ACC112 (cell line): ENCODE data around the gene ACTR1A.

Experiments
- H2AFZ ChIP-seq: fragments of 200-600 bp; sonication (generic); one replicate; pipeline ENCODE4 v1.6.0; 2017; ENCODE audit warnings: antibody characterized with exemption, low read length; ENCODE audit not compliant: unreplicated experiment
- H3K27ac ChIP-seq: fragments of 200-600 bp; sonication (generic); 2 replicates; pipeline ENCODE4 v1.5.1; 2014; ENCODE audit warnings: low read depth, mild to moderate bottlenecking, antibody characterized with exemption, low read length, moderate library complexity
- H3K27me3 ChIP-seq: fragments of 200-600 bp; sonication (generic); 2 replicates; pipeline ENCODE4 v1.6.1; 2014; ENCODE audit warnings: mild to moderate bottlenecking, antibody characterized with exemption, low read length, moderate library complexity, mixed read lengths; ENCODE audit not compliant: insufficient read depth
- H3K36me3 ChIP-seq: fragments of 200-600 bp; sonication (generic); 2 replicates; pipeline ENCODE4 v1.6.1; 2016; ENCODE audit warnings: mild to moderate bottlenecking, antibody characterized with exemption, low read length, moderate library complexity, mixed read lengths; ENCODE audit not compliant: insufficient read depth
- H3K4me1 ChIP-seq: fragments of 200-600 bp; sonication (generic); one replicate; pipeline ENCODE4 v1.6.1; 2016; ENCODE audit warnings: low read length, mixed read lengths; ENCODE audit not compliant: insufficient read depth, unreplicated experiment, control insufficient read depth
- H3K4me3 ChIP-seq: fragments of 200-600 bp; sonication (generic); 2 replicates; pipeline ENCODE4 v1.5.1; 2014; ENCODE audit warnings: mild to moderate bottlenecking, low read depth, low read length
- H3K79me2 ChIP-seq: fragments of 200-600 bp; sonication (generic); one replicate; pipeline ENCODE4 v1.6.0; 2016; ENCODE audit warnings: low read length; ENCODE audit not compliant: control insufficient read depth, unreplicated experiment, insufficient read depth

ACTR1A gene

DNA sequence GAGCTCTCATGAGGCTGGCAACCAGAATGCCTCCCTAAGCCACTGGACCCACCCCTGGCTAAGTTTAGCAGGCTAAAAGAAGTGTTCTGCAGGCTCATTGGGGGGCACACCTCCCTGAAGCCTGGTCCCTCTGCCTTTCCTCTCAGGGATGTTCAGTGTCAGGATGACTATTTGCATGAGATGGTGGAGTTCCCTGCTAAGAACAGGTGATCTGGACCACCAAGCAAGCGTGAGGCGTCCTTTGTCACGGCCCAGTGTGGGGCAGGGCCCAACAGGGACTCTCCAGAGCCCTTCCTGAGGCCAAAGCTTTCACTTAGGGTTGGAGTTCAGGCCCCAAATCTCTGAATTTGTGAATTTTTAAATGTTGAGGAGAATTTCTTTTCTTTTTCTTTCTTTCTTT, 13.2 kb upstream of the ACTR1A start:
- no peaks in the 10 kb centered on the region for H3K27me3 ChIP-seq
- H2AFZ ChIP-seq = no peak overlapping the region
- H3K27ac ChIP-seq = no peak overlapping the region
- H3K79me2 ChIP-seq = no peaks in the 10 kb centered on the region
- no peak overlapping the region for H3K4me3 ChIP-seq
- H3K4me1 ChIP-seq = no peaks in the 10 kb centered on the region
- peaks cover 6% of the 10 kb centered on the region; the same call in 1 of the 2 replicates for H3K36me3 ChIP-seq

GRCh38 chr10:102514487-102515311, 12.2 kb upstream of the ACTR1A start:
- no peaks in the 10 kb centered on the region for H3K79me2 ChIP-seq
- no peaks in the 10 kb centered on the region for H3K4me1 ChIP-seq
- no peak overlapping the region for H2AFZ ChIP-seq
- no peaks in the 10 kb centered on the region for H3K27me3 ChIP-seq
- no peak overlapping the region for H3K27ac ChIP-seq
- no peak overlapping the region for H3K4me3 ChIP-seq
- peaks cover 6% of the 10 kb centered on the region; the same call in 1 of the 2 replicates for H3K36me3 ChIP-seq

DNA sequence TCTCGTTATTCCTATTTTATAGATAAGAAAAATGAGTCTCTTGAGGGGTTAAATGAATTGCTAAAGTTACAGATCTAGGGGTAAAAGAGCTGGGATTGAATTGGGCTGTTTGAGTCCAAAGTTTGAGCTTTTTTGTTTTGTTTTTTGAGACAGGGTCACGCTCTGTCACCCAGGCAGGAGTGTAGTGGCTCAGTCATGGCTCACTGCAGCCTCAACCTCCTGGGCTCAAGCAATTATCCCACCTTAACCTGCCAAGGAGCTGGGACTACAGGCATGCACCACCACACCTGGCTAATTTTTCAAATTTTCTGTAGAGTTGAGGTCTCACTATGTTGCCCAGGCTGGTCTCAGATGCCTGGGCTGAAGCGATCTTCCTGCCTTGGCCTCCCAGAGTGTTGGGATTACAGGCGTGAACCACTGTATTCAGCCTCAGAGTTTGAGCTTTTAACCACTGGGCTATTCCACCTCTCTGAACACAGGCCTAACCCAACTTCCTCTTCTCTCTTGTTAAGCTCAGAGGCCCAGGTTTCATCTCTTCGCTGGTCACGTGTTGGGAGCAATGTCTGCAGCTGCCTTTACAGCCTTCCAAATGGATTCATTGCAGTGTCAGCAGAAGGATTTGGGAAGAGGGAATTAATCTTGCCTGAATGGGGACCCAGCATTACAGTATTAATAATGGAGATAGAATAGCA, 9.2 kb upstream of the ACTR1A start:
- H2AFZ ChIP-seq = no peak overlapping the region
- no peak overlapping the region for H3K27ac ChIP-seq
- peaks cover 6% of the 10 kb centered on the region; the same call in 1 of the 2 replicates for H3K36me3 ChIP-seq
- H3K79me2 ChIP-seq = no peaks in the 10 kb centered on the region
- H3K4me3 ChIP-seq = no peak overlapping the region
- H3K4me1 ChIP-seq = peaks cover 4% of the 10 kb centered on the region
- H3K27me3 ChIP-seq = no peaks in the 10 kb centered on the region

GRCh38 chr10:102509387-102509786, 6.9 kb upstream of the ACTR1A start:
- no peaks in the 10 kb centered on the region for H3K27me3 ChIP-seq
- H2AFZ ChIP-seq = no peak overlapping the region
- H3K79me2 ChIP-seq = peaks cover 9% of the 10 kb centered on the region
- no peak overlapping the region for H3K27ac ChIP-seq
- H3K4me1 ChIP-seq = peaks cover 11% of the 10 kb centered on the region
- H3K36me3 ChIP-seq = peaks cover 6% of the 10 kb centered on the region; the same call in 1 of the 2 replicates
- no peak overlapping the region for H3K4me3 ChIP-seq

- Histone ChIP-seq H3K4me3 (no peak overlapping the region), H3K79me2 (peaks cover 14% of the 10 kb centered on the region), H3K27ac (no peak overlapping the region), H3K4me1 (peaks cover 11% of the 10 kb centered on the region), H3K27me3 (no peaks in the 10 kb centered on the region), H2AFZ (no peak overlapping the region), H3K36me3 (peaks cover 5% of the 10 kb centered on the region; the same call in 1 of the 2 replicates)
Observed at GRCh38 chr10:102508506-102508905, 6.0 kb upstream of the ACTR1A start.

DNA sequence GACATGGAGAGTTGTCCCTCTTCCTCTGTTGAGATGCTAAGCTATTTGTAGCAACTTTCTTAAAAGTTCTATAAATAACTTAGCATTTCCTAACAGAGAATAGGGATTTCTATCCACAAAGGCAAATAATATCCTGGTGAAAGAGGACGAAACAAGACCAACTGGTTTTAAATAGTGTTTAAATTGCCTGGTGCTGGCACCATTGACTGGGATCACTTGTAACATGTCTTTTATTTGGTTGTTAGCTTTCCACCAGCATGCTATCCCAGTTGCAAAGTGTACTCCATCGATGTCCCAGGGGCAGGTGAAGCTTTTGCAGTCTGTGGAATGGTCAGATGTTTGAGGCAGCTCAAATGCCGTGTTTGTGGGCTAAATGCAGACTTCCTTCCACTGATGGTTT, 5.0 kb upstream of the ACTR1A start:
- peaks cover 14% of the 10 kb centered on the region for H3K79me2 ChIP-seq
- no peak overlapping the region for H3K4me3 ChIP-seq
- H3K4me1 ChIP-seq = peaks cover 11% of the 10 kb centered on the region
- H3K36me3 ChIP-seq = no peaks in the 10 kb centered on the region; the same call in 1 of the 2 replicates
- no peak overlapping the region for H2AFZ ChIP-seq
- H3K27ac ChIP-seq = no peak overlapping the region
- H3K27me3 ChIP-seq = no peaks in the 10 kb centered on the region

DNA sequence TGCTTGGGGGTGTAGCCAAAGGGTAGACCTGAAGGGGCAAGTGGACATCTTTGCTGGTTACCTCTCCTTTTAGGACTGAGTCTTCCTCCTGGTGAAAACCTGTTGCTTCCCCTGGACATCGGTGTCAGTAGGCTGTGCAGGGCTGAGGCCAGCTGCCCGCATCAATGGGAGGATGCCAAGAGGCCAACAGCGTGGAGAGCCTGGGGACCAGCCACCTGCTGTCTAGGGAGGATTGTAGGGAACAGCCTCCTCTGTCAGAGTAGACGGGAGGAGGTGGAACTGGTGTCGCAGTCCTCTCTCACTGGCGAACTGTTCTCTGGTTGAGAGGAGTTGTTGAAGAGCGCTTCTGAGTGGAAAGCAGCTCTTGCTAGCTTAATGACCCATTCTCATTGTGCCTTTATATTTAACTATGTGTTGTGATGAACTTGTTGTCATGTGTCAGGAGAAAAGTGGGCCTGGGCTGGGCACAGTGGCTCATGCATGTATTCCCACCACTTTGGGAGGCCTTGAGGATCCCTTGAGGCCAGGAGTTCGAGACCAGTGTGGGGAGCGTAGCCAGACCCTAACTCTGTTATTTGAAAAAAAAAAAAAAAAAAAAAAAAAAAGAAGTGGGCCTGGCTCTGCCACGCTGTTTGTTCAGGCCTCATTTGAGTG, 3.1 kb upstream of the ACTR1A start:
- Histone ChIP-seq H3K4me1 (peaks cover 18% of the 10 kb centered on the region), H3K27ac (no peak overlapping the region), H3K36me3 (no peaks in the 10 kb centered on the region), H2AFZ (no peak overlapping the region), H3K79me2 (peaks cover 26% of the 10 kb centered on the region), H3K27me3 (no peaks in the 10 kb centered on the region), H3K4me3 (peak overlapping the region; percentile 87)

DNA sequence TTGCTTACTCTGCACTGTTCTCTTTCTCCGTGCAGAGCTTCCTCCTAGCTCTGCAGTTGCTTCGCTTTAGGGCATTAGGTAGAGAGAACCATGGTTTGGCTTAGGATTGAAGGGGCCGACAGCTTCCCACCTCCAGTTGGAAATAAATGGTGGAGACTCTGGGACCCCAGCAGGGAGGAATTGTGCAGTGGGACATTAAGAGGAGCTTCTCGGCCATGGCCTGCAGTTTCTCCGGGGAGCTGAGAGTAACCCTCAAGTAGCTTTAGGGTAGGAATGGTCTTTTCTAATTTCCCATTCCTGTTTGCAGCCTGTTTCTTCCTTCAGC, 2.4 kb upstream of the ACTR1A start:
- Histone ChIP-seq H3K36me3 (no peaks in the 10 kb centered on the region), H3K79me2 (peaks cover 29% of the 10 kb centered on the region), H3K27ac (no peak overlapping the region), H3K4me3 (peak overlapping the region; percentile 87), H3K27me3 (no peaks in the 10 kb centered on the region), H2AFZ (peak overlapping the region; percentile 62), H3K4me1 (peaks cover 19% of the 10 kb centered on the region)

DNA sequence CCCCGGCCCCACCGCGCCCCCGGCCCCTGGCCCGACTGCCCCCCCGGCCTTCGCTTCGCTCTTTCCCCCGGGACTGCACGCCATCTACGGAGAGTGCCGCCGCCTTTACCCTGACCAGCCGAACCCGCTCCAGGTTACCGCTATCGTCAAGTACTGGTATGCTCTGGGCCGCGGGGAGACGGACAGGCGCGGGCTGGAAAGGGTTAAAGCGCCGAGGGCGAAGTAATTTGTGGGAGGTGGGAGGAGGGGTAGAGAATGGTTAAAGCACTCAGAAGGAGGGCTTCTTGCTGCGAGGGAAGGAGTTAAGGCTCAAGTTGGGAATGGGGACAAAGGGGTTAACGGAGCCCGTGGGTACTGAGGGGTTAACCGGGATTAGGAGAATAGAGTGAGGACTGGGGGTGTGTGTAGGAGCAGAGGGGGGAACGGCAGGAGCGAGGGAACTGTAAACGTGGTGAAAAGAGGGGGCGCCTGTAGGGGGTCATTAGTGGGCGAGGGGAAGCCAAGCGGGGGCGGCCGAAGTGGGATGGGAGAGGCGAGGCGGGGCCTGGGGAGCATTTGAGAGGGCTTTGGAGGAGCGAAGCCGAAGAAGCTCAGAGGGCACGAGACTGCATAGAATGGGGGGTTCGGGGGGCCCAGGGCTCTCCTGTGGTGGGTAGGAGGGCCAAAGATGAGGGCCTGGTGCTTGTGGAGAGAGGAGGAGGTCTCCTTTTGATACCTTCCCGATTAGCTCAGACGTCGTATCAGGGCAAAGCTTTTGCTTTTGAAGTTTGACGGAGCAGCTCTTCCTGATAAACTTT, 1.9 kb upstream of the ACTR1A start:
- Histone ChIP-seq H3K27me3 (no peaks in the 10 kb centered on the region), H3K4me3 (peak overlapping the region; percentile 87), H3K27ac (no peak overlapping the region), H3K79me2 (peaks cover 35% of the 10 kb centered on the region), H3K4me1 (peaks cover 19% of the 10 kb centered on the region), H2AFZ (peak overlapping the region; percentile 62), H3K36me3 (no peaks in the 10 kb centered on the region)
